Medulla oblongata (tissue), 1 donor: ENCODE data around the gene ALOX12.
"Not testable (repeated sequence)": the region's sequence is repeated elsewhere in the genome, so short reads cannot be mapped to it uniquely, and the experiment has no call there.

Source experiments
- DNase-seq: peaks from one replicate; pipeline ENCODE4 v3.0.0-alpha.2; 2015; ENCODE audit errors: extremely low spot score

Gene ALOX12

DNA sequence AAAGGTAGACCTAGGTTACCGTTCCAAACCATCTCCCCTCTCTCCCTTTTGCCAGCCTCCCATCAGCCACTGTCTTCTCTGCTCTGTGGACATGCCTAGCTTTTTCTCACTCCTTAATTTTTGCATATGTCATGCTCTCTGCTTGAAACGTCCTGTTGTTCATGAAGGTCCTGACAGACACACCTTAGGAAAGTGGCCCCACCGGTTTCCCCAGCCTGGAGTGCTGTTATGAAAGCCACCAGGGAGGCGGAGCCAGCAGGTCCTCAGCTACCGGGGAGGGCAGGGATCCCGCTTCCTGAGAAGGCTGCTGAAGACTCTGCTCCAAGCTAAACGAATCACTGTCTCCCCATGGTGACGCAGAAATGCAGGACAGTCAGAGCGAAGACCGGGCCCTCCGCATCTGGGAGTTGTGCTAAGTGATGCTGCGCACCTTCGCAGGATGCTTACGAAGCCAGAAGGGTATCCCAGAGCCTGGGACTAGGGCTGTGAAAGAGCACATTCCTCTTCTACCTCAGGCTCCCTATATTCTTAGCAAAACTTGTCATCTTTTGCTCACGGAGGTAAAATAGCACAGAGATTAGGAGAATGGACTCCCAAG lies 50.4 kb downstream of the ALOX12 start:
- DNase-seq = no peak

DNA sequence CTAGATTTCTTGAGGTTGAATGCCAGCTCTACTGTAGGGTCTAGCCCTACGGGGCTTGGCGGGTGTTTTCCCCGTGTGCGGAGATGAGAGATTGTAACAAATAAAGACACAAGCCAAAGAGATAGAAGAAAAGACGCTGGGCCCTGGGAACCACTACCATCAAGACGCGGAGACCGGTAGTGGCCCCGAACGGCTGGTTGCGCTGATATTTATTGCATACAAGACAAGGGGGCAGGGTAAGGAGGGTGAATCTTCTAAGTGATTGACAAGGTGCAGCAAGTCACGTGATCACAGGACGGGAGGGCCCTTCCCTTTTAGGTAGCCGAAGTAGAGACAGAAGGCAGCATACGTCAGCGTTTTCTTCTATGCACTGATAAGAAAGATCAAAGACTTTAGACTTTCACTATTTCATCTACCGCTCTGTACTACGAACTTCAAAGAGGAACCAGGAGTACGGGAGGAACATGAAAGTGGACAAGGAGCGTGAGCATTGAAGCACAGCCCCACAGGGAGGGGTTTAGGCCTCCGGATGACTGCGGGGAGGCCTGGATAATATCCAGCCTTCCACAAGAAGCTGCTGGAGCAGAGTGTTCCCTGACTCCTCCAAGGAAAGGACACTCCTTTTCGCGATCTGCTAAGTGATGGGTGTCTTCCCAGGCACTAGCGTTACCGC lies 51.0 kb downstream of the ALOX12 start:
- DNase-seq = not testable (repeated sequence)

DNA sequence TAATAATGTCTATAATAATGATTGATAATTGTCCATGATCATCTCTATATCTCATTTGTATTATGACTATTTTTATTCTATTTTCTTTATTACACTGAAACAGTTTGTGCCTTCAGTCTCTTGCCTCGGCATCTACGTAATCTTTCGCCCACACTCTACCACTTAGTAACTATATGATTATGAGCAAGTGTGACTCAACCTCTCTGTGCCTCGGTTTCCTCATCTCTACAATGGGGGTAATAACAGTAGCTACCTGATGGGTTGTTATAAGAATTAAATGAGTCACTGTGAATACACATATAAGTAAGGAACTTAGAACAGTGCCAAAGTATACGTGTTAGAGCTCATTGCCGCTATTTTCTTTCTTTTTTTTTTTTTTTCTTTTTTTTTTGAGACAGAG lies 51.7 kb downstream of the ALOX12 start:
- DNase-seq = no peak

DNA sequence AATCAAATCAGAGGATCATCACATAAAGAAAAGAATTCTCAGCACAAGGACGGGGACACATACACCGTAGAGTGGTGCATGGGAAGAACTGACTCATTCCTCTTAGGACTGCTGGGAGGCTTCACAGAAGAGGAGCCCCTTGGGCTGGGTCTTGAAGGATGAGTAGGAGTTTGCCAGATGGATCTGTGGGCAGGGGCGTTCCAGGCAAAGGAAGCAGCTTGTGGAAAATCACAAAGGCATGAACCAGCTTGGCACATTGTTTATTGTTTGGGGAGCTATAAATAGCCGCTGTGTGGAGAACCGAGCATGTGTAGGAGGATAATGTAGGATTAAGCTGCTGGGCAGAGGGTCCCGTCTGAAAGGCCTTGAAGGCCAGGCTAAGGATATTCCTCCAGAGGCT lies 53.1 kb downstream of the ALOX12 start:
- DNase-seq = no peak

DNA sequence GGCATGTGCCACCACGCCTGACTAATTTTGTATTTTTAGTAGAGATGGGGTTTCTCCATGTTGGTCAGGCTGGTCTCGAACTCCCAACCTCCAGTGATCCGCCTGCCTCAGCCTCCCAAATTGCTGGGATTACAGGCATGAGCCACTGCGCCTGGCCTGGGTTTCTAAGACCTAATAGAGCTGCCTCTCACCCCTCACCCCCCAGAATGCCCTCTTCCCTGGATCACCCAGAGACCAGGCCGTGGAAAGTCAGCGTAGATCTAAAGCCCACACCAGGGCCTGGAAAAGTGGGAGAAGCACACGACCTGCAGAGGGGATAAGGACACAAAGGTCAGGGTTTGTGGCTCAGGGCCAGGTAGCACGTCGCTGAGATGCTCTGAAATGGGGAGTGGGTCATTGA lies 54.7 kb downstream of the ALOX12 start:
- not testable (repeated sequence) for DNase-seq

DNA sequence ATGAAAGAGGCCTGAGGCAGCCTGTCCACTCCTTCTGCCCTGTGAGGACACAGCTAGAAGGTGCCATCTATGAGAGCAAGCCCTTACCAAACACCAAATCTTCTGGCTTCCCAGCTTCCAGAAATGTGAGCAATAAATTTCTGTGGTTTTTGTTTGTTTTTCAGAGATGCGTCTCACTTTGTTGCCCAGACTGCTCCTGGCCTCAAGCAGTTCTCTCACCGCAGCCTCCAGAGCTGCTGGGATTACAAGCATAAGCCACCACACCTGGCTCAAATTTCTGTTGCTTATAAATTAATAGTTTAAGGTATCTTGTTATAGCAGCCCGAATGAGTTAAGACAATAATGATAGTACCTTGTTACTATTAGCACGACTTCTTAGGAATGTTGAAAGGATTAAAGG lies 60.5 kb downstream of the ALOX12 start:
- DNase-seq = no peak

DNA sequence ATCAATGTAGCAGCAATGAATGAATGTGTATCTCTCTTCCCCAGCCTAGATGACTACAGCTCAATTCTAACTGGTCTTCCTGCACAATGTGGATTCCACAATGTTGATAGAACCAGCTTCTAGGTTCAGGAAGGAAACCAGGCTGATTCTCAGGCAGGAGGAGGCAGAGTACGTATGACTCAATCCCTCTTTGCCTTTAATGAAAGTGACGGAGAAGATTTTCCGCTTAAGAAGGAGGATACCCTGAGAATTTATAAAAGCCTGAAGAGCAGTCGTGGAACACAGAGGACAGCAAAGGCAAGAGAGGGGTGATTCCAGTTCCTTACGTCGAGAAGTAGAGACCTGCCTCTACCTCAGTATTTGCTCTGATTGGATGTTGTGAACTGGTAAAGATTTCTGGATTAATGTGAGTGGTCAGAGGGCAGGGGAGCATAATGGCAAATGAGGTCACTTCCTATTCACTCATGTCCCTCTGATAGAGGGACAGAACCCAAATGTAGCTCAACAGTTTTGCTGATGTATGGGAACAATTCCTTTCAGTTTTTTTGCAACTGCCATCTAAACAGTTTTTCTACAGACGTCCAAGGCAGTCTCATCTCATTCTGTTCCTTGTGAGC lies 63.1 kb downstream of the ALOX12 start:
- DNase-seq = no peak
